GM19238 (cell line): ENCODE data around the gene RECQL.
"Not testable (repeated sequence)": the region's sequence is repeated elsewhere in the genome, so short reads cannot be mapped to it uniquely, and the experiment has no call there.

ENCODE experiments used
- DNase-seq: peaks from one replicate; pipeline ENCODE4 v3.0.0; 2011; ENCODE audit warnings: low spot score; ENCODE audit not compliant: insufficient read length

RECQL gene

GRCh38 chr12:21502872-21503271 lies 1.4 kb upstream of the RECQL start:
- DNase-seq = no peak

DNA sequence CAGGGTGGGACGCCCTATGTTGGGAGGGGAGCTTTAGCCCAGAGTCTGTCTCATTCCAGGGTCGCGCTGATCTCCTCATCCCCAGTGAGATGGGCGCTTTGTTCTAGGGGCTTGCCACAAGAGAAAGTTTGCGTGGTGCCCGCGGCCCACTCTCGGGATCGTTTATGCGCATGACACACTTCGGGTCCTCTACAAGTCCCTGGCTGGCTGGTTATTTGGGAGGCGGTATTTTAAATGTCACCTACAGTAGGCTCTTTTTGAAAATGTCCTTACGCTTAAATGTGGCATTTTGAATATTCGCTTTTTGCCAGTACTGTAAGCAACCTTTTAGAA lies 695 bp upstream of the RECQL start:
- DNase-seq = no peak

DNA sequence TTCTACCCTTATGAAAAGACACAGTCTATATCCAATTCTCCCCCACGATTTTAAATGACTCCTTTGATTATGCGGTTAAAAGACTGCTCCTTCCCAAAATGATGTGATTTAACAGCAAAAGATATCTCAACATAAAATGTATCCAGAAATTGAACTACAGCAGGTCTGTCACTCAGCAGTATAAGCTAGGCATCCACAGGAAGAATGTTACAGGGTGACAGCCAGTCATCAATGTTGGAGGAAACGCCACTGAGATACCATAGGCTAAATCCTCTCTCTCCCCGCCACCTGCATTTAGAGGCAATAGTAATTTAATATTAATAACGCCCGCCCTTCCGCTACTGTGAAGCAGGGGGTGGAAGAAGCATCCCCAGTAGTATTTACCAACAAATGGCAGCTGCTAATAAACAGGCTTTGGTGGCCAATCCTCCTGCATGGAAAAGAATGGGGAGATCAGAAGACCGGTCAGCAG lies 613 bp downstream of the RECQL start:
- no peak for DNase-seq

- no peak for DNase-seq
Observed at GRCh38 chr12:21499765-21500164, 1.7 kb downstream of the RECQL start.

- no peak for DNase-seq
Observed at GRCh38 chr12:21485998-21486397, 15.4 kb downstream of the RECQL start.

DNA sequence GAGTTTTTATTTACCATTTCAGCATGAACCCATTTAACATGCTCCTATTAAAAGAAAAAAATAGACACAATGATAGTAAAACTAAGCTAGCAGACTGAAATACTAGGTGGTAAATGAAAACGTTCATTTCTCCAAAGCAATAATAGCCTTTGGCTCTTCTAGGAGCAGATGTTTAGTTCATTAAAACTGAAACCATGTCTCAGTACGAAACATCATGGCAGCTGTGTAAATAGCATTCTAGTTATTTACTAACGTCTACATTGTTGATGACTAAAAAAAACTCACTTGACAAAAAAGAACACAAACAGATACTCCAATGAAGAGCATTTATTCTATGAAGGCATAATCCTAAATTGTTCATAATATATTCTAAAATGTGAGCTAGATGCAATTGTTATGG lies 17.9 kb downstream of the RECQL start:
- no peak for DNase-seq

DNA sequence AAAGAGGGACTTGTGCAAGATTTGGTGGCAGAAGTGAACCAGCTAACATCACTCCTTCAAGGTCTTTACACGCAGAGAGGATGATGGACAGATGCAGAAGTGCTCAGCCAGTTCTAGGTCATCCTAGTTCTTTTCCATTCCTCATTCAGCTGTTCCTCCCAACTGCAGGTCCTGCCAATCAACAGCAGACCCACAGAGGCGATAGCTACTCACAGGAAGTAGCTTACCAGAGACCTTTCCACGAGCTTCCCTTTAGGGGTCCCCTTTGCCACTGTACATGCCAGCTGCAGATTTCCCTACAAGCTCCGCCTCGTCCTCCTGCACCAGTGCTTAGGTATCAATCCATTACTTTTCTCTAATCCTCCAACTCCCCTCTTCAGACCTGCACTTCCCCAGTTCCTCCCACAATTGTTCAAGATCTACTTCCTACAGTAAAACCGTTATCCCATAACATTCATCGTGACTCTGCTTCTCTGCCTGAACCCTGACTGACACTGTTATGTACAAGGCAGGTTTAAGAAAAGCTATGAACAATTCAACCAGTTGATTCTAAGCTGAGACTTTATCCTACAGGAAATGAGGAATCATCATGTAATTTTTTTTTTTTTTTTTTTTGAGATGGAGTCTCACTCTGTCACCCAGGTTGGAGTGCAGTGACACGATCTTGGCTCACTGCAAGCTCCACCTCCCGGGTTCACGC lies 22.5 kb downstream of the RECQL start:
- no peak for DNase-seq

GRCh38 chr12:21476949-21477348 lies 24.5 kb downstream of the RECQL start:
- no peak for DNase-seq

DNA sequence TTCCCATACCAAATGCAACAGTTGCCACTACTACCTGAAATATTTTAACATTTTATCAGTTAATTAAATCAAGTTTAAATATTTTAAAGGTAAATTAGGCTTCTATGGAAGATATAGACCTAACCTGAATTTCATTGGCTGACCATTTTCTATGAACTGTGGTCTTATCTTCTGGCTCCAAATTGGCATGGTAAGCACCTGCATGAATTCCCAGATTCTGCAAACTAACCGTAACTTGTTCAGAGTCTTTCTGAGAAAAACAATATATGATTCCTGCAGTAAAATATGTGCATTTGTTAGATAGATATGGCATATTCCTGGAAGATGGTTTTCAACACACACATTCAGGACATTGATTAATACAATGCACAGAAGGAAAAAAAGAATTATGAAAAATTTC lies 25.9 kb downstream of the RECQL start:
- no peak for DNase-seq

GRCh38 chr12:21472197-21472823 lies 29.1 kb downstream of the RECQL start:
- DNase-seq = no peak

DNA sequence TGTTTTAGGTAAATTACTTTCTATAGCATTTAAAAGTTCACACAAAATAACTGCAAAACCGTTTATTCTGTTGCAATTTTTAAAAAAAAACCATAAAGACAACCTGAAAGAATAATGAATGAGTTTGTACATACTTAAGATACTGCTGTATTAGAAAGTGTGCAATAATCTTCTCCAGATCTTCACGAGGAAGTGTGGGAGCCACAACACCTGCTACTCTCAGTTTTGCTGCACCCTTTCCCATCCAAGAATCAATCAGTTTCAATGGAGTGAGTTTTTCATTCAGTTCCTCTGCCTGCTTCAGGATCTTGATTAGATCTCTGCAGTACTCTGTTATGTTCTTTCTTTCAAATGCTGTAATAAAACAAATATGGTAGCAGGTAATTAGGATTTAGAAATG lies 30.1 kb downstream of the RECQL start:
- no peak for DNase-seq

GRCh38 chr12:21467334-21467733 lies 34.1 kb downstream of the RECQL start:
- DNase-seq = not testable (repeated sequence)

- no peak for DNase-seq
Observed at GRCh38 chr12:21459474-21459873, 42.0 kb downstream of the RECQL start.

DNA sequence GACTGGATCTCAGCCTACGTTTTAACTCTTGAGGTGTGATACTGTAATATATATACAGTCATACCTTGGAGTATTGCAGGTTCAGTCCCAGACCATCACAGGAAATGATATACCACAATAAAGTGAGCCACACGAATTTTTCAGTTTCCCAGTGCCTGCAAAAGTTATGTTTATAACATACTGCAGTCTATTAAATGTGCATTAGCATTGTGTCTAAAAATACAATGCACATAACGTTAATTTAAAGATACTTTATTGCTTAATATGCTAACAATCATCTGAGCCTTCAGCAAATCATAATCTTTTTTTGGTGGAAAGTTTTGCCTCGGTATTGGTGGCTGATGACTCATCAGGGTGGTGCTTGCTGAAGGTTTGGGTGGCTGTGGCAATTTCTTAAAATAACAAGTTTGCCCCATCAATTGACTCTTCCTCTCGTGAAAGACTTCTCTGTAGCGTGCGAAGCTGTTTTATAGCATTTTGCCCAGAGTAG lies 45.1 kb downstream of the RECQL start:
- DNase-seq = no peak

DNA sequence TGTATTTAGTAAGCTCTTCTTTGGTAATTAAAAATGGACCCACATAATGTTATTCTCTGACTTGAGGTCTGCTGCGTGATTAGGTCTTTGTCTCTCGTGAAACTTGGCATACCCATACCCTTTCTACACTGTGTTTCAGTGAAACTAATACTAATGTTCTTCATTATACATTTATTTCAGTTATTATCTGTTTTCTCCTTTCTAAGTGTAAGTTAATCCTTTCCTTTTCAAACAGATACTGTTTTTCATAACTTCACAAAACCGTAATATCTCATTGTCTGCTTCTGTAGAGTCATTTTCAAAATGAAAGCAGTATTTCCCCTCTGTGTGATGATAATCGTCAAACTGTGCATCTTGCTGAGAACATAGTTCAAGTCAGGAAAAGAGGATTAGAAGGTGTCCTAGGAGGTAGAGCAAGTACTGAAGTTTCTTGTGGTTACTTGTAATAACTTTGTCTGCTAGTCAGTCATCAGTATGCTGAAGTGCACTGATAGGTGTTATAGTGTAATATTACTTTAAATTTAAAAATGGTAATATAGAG lies 48.1 kb downstream of the RECQL start:
- no peak for DNase-seq

- no peak for DNase-seq
Observed at GRCh38 chr12:21451529-21451928, 49.9 kb downstream of the RECQL start.

DNA sequence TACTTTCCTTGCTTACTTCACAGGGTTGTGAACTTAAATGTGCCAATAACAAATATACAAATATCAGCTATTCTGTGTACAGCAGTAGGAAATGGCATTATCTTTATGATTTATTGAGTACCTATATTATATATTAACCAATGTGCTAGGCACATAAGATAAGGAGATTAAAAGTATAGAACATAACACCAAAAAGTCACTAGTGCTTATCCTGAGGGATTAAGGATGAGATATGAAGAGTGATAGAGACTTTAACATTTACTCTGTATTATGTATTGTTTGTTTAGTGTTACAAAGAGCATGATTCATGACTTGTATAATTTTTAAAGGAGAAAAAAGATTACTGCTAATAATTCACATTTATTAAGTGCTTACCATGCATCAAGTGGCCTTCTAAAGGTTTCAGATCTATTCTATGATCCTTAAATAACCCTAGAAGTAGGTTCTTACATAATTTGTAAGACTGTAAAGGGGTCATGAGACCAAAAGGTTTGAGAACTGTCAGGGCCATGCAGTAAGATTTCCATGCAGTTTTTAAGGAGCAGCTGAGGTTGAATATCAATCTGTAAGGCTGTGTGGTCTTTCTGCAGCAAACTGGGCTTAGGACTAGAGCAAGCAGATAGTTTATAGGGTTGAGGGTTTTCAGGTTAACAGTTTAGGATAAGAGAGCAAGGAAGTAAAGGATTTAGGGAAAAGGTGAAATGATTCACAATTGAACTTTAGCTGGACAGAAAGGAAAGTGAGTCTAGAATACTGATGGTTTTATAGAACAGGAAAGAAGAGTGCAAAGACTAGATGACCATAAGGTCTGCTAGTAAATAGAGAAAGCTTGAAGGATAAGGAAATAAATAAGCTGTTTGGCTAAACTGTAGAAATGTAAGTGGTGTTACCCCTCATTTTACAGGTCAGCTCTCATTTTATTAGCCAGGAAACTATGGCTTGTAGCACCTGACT lies 57.0 kb downstream of the RECQL start:
- DNase-seq = no peak

- DNase-seq = no peak
Observed at GRCh38 chr12:21439347-21439746, 62.1 kb downstream of the RECQL start.

DNA sequence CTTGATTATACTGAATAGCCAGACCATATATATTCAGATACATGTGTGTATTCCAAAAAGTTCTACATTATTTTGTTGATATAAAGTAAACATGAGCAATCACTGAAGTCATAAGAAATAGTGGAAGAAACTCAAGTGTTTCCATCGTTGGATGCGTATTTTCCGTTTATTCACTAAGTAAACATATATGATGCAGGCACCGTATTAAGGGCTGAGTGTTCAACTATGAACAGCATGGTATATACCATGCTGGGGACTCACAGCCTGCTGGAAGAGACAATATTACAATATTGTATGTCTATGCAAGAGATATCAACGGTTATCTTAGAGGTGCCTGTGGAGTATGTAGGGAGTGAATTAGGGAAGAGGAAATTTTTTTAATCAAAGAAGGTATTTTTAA lies 62.8 kb downstream of the RECQL start:
- no peak for DNase-seq

DNA sequence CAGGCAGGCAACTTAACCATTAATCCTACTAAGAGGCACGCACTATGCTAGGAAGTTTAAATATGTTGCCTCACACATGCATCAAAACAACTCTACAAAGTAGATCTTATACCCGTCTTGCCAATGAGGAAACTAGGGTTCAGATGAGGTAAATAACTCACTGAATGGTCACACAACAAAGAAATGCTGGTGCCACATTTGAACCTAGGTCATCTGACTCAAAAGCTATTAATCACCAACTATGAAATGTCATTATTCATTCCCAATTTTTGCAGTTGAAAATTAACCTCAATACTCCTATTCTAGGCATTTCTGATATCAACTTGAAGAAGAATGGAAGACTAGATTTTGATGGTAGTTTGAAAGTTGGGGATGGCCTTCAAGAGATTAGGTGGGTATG lies 66.7 kb downstream of the RECQL start:
- no peak for DNase-seq

- DNase-seq = no peak
Observed at GRCh38 chr12:21433525-21433924, 67.9 kb downstream of the RECQL start.

- DNase-seq = no peak
Observed at GRCh38 chr12:21429994-21430393, 71.4 kb downstream of the RECQL start.
